Omental fat pad (tissue), 4 donors: ENCODE data around the gene PEX6. TPM values are rescaled to one million over a fixed set of nuclear protein-coding genes. Genes with fewer than 3 reads are reported as not detected.
"Not testable (repeated sequence)": the region's sequence is repeated elsewhere in the genome, so short reads cannot be mapped to it uniquely, and the experiment has no call there.

Experiments
- ATAC-seq: fragments of 150-250 bp; one replicate; pipeline ENCODE4 v1.9.1; 2016; ENCODE audit warnings: mild to moderate bottlenecking, moderate library complexity; ENCODE audit not compliant: low FRiP score
- DNase-seq: peaks from one replicate; pipeline ENCODE4 v3.0.0-alpha.2; 2019; ENCODE audit warnings: low spot score
- CTCF ChIP-seq, 3 donors: fragments of 450-650 bp; IDR thresholded peaks; one replicate each; pipeline ENCODE4 v1.5.1; 2016 to 2017; ENCODE audit warnings: antibody characterized with exemption in 3 of 3, mild to moderate bottlenecking in 3 of 3, moderate library complexity in 2 of 3
- total RNA-seq, 4 donors: library from RNA; depleted of rRNA; stranded (reverse); fragments of >200 nt; gene quantifications; one replicate each; pipeline ENCODE4 v1.1.0, GENCODE V29; 2016

The PEX6 gene
- total RNA-seq, 4 donors from 2014 or later: 5.0 to 22.1 (median 12.8) TPM

GRCh38 chr6:43001843-43002242 is 22.9 kb upstream of the PEX6 start:
- ATAC-seq: no peak
- TF ChIP-seq CTCF (IDR thresholded peaks at IDR 0.05): no peak
- DNase-seq: no peak

- not testable (repeated sequence) for DNase-seq, ATAC-seq
Measured at GRCh38 chr6:42998205-42998604, 19.2 kb upstream of the PEX6 start.

- ATAC-seq (no peak), DNase-seq (no peak)
- TF ChIP-seq CTCF (IDR thresholded peaks at IDR 0.05): no peak
Measured at GRCh38 chr6:42996513-42996912, 17.5 kb upstream of the PEX6 start.

- ATAC-seq (no peak), DNase-seq (no peak)
- TF ChIP-seq CTCF (IDR thresholded peaks at IDR 0.05): no peak
Measured at GRCh38 chr6:42993445-42993844, 14.5 kb upstream of the PEX6 start.

GRCh38 chr6:42989923-42990322 is 10.9 kb upstream of the PEX6 start:
- no peak for TF ChIP-seq CTCF (IDR thresholded peaks at IDR 0.05)
- DNase-seq (no peak), ATAC-seq (no peak)

GRCh38 chr6:42988486-42989020 is 9.6 kb upstream of the PEX6 start:
- TF ChIP-seq CTCF (IDR thresholded peaks at IDR 0.05): no peak
- DNase-seq: no peak
- ATAC-seq: no peak

- ATAC-seq (no peak), DNase-seq (no peak)
- no peak for TF ChIP-seq CTCF (IDR thresholded peaks at IDR 0.05)
Measured at GRCh38 chr6:42987533-42988451, 8.8 kb upstream of the PEX6 start.
